Esophagus muscularis mucosa (tissue), 4 donors: ENCODE results near the gene GRK5. TPM values are rescaled to one million over a fixed set of nuclear protein-coding genes. Genes with fewer than 3 reads are reported as not detected.

Source experiments
- DNase-seq: peaks from one replicate; pipeline ENCODE4 v3.0.0-alpha.2; 2017; ENCODE audit errors: extremely low spot score
- H3K27ac ChIP-seq, 4 donors: fragments of 200-600 bp; sonication (generic); replicated peaks in 1 of 4; 1 replicate in 3 of 4; 2 replicates in 1 of 4; pipeline ENCODE4 v1.5.1; 2016 to 2019; ENCODE audit warnings: mild to moderate bottlenecking in 1 of 4
- H3K27me3 ChIP-seq, 4 donors: fragments of 200-600 bp; sonication (generic); one replicate each; pipeline versions ENCODE4 v1.5.1 to v1.6.0; 2016 to 2019
- H3K36me3 ChIP-seq, 4 donors: fragments of 200-600 bp; sonication (generic); one replicate each; pipeline ENCODE4 v1.5.1; 2016 to 2019
- H3K4me1 ChIP-seq, 4 donors: fragments of 200-600 bp; sonication (generic); one replicate each; pipeline ENCODE4 v1.5.1; 2016 to 2019
- H3K4me3 ChIP-seq, 4 donors: fragments of 200-600 bp; sonication (generic); 1 replicate in 2 of 4; 2 replicates in 2 of 4; pipeline ENCODE4 v1.5.1; 2016 to 2019; ENCODE audit warnings: mild to moderate bottlenecking in 4 of 4, moderate library complexity in 1 of 4
- H3K9me3 ChIP-seq, 4 donors: fragments of 200-600 bp; sonication (generic); 1 replicate in 3 of 4; 2 replicates in 1 of 4; pipeline ENCODE4 v1.5.1; 2016 to 2019
- EP300 ChIP-seq: sonication (generic); formaldehyde crosslinking; IDR thresholded peaks from one replicate; pipeline ENCODE4 v1.6.1; 2017; ENCODE audit warnings: antibody characterized with exemption
- POLR2A ChIP-seq: fragments of 450-650 bp; IDR thresholded peaks from one replicate; pipeline ENCODE4 v1.6.1; 2017; ENCODE audit warnings: antibody characterized with exemption, moderate library complexity, mild to moderate bottlenecking, low read depth
- POLR2AphosphoS5 ChIP-seq, 2 donors: sonication (generic); formaldehyde crosslinking; IDR thresholded peaks; one replicate each; pipeline ENCODE4 v1.6.1; 2017; ENCODE audit warnings: antibody characterized with exemption in 2 of 2
- WGBS: methylation state at CpG from one replicate; pipeline ENCODE4 v1.1.5; 2018; 5-methylcytosine and 5-hydroxymethylcytosine counted together
- intact Hi-C: fragments of 100-400 bp; cut with DNase I; formaldehyde crosslinking; loops from one replicate; pipeline ENCODE4 v1.15.1; 2023
- total RNA-seq, 4 donors: library from RNA; depleted of rRNA; stranded (reverse); fragments of >200 nt; gene quantifications; one replicate each; pipeline versions ENCODE4 v1.1.0 to v1.2.1, GENCODE V29; 2016
- TF ChIP-seq, protein P1 (sequence below), 3 experiments: fragments of 200-600 bp in 2 of 3; fragments of 450-650 bp in 1 of 3; sonication (generic) in 2 of 3; IDR thresholded peaks; one replicate each; pipeline ENCODE4 v1.5.1; 2017 to 2019; ENCODE audit warnings: antibody characterized with exemption in 3 of 3, mild to moderate bottlenecking in 2 of 3, moderate library complexity in 1 of 3

Gene GRK5
- total RNA-seq, 4 donors from 2014 or later: 39.6 to 64.4 (median 50.7) TPM

GRCh38 chr10:119360181-119360921 is 153.0 kb downstream of the GRK5 start:
- Histone ChIP-seq H3K4me1 (peaks cover 56 to 63% (median 59%) of the 10 kb centered on the region in 4 donors), H3K9me3 (peaks cover 0 to 12% (median 3%) of the 10 kb centered on the region in 4 donors), H3K27ac (peak overlapping the region in 2 of 4 donors; percentile 7 to 37), H3K27me3 (no peaks in the 10 kb centered on the region), H3K4me3 (no peak overlapping the region), H3K36me3 (no peaks in the 10 kb centered on the region)
- intact Hi-C loops: no loop called here
- TF ChIP-seq, protein P1, sequence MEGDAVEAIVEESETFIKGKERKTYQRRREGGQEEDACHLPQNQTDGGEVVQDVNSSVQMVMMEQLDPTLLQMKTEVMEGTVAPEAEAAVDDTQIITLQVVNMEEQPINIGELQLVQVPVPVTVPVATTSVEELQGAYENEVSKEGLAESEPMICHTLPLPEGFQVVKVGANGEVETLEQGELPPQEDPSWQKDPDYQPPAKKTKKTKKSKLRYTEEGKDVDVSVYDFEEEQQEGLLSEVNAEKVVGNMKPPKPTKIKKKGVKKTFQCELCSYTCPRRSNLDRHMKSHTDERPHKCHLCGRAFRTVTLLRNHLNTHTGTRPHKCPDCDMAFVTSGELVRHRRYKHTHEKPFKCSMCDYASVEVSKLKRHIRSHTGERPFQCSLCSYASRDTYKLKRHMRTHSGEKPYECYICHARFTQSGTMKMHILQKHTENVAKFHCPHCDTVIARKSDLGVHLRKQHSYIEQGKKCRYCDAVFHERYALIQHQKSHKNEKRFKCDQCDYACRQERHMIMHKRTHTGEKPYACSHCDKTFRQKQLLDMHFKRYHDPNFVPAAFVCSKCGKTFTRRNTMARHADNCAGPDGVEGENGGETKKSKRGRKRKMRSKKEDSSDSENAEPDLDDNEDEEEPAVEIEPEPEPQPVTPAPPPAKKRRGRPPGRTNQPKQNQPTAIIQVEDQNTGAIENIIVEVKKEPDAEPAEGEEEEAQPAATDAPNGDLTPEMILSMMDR (IDR thresholded peaks at IDR 0.05): no peak
- TF ChIP-seq POLR2A: no peak
- no peak for TF ChIP-seq EP300
- no peak for TF ChIP-seq POLR2AphosphoS5 (IDR thresholded peaks at IDR 0.05)
- DNase-seq: no peak
- WGBS: 88% methylated on average over 11 of the region's 11 CpGs

- H3K4me3 ChIP-seq: no peak overlapping the region
- WGBS: 97% methylated on average over 10 of the region's 10 CpGs
- peaks cover 63 to 69% (median 66%) of the 10 kb centered on the region in 4 donors for H3K4me1 ChIP-seq
- intact Hi-C loops: no loop called here
- H3K27ac ChIP-seq: peak overlapping the region in 2 of 4 donors; percentile 7 to 37
- DNase-seq: no peak
- no peaks in the 10 kb centered on the region for H3K27me3 ChIP-seq
- H3K9me3 ChIP-seq: peaks cover 0 to 8% (median 2%) of the 10 kb centered on the region in 4 donors
- peaks cover 0 to 4% (median 0%) of the 10 kb centered on the region in 4 donors for H3K36me3 ChIP-seq
- TF ChIP-seq, protein P1 (IDR thresholded peaks at IDR 0.05): no peak
- no peak for TF ChIP-seq EP300
- no peak for TF ChIP-seq POLR2AphosphoS5 (IDR thresholded peaks at IDR 0.05)
- no peak for TF ChIP-seq POLR2A
These were observed 153.7 kb downstream of the GRK5 start for GRCh38 chr10:119361037-119361436.

DNA sequence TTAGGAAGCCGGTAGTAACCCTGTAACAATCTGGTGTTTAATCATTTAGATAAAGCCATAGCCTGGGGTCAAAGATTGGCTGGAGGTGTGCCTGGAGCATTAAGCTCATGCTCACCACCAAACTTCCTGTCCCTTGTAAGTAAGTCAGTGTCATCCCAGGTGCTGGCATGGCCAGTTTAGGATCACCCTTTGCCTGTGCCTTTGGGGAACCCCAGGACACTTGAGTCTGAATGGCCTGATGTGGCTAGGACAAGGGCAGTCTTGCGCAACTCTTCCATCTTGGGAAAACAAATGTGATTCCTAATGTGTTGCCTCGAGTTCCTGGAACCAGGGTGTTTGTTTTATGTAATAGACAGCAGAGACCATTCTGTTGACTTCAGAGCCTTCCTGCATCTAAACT is 154.8 kb downstream of the GRK5 start:
- no peak for DNase-seq
- 89% methylated on average over 3 of the region's 3 CpGs for WGBS
- Histone ChIP-seq H3K27ac (peak overlapping the region; percentile 32 to 42 (median 34)), H3K4me1 (peaks cover 62 to 76% (median 70%) of the 10 kb centered on the region in 4 donors), H3K36me3 (peaks cover 0 to 6% (median 0%) of the 10 kb centered on the region in 4 donors), H3K4me3 (no peak overlapping the region), H3K27me3 (no peaks in the 10 kb centered on the region), H3K9me3 (no peaks in the 10 kb centered on the region)
- intact Hi-C loops: no loop called here
- TF ChIP-seq POLR2AphosphoS5 (IDR thresholded peaks at IDR 0.05): peak in 1 of 2 donors; percentile 14
- TF ChIP-seq, protein P1 (IDR thresholded peaks at IDR 0.05): no peak

GRCh38 chr10:119364645-119365600 is 157.6 kb downstream of the GRK5 start:
- Histone ChIP-seq H3K27me3 (no peaks in the 10 kb centered on the region), H3K9me3 (no peaks in the 10 kb centered on the region), H3K4me1 (peaks cover 78 to 85% (median 81%) of the 10 kb centered on the region in 4 donors), H3K27ac (peak overlapping the region; percentile 32 to 64 (median 51)), H3K4me3 (no peak overlapping the region), H3K36me3 (peaks cover 0 to 6% (median 0%) of the 10 kb centered on the region in 4 donors)
- 62% methylated on average over 11 of the region's 11 CpGs for WGBS
- DNase-seq: no peak
- TF ChIP-seq, protein P1 (IDR thresholded peaks at IDR 0.05): peak in 1 of 3 experiments; percentile 10
- TF ChIP-seq POLR2A: no peak
- intact Hi-C loops: no loop called here
